Ureter (tissue), 1 donor: Measurements from ENCODE around the gene AMBRA1. TPM values are rescaled to one million over a fixed set of nuclear protein-coding genes. Genes with fewer than 3 reads are reported as not detected.

Experiments
- DNase-seq: peaks from one replicate; pipeline ENCODE4 v3.0.0-alpha.2; 2020; ENCODE audit warnings: low spot score
- total RNA-seq: library from RNA; stranded (reverse); gene quantifications from one replicate; pipeline ENCODE4 v1.2.4, GENCODE V29; 2023
- donor health status: DM: yes; HTN: yes; CAD: no.

The AMBRA1 gene
- total RNA-seq, 1 donor from 2014 or later, result 56.0 TPM

DNA sequence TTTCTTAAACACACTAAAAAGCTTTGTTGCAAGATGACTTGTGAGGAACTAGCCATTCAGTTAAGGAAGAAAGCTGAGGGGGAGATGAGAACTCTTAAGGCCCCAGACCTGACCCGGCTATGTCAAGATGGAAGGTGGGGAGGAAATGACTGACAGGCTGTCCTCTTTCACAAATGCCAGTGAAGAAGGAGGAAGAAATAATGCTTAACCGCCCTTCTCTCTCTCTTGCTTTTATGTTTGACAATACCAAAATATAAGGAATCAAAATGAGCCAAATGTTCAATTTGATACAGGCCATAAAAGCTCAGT, 87.4 kb downstream of the AMBRA1 start:
- no peak for DNase-seq

DNA sequence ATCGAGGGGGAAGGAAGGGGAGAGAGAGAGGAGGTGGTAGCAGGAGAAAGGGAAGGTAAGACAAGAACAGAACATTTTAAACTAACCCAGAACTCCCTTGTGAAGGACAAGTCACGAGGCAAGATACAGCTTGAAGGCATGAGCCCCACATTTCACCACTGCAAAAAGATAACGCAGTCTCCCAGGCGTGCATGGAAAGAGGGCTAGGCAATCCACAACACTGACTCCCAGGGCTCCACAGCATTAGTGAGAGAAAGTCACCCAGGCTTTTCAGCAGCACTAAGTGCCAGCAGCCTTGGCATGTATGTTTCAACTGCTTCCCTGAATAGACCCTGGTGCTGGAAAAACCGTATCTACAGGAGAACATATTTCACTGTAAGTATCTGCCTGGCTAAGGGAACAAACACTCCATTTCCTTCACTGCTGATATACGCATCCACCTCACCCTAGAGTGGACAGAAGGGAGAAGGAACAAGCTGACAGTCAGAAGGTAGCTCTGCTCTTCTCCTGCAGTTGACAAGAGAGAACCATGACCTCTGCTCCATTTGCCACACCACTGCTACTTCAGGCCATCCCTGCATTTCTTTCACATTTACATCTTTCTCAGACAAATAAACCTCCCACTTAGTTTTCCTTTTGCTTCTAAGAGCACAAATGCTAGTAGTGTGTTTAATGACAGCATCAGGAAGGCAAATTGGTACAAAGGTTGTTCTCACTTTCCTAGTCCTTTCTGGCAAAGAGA, 87.9 kb downstream of the AMBRA1 start:
- DNase-seq, result no peak

DNA sequence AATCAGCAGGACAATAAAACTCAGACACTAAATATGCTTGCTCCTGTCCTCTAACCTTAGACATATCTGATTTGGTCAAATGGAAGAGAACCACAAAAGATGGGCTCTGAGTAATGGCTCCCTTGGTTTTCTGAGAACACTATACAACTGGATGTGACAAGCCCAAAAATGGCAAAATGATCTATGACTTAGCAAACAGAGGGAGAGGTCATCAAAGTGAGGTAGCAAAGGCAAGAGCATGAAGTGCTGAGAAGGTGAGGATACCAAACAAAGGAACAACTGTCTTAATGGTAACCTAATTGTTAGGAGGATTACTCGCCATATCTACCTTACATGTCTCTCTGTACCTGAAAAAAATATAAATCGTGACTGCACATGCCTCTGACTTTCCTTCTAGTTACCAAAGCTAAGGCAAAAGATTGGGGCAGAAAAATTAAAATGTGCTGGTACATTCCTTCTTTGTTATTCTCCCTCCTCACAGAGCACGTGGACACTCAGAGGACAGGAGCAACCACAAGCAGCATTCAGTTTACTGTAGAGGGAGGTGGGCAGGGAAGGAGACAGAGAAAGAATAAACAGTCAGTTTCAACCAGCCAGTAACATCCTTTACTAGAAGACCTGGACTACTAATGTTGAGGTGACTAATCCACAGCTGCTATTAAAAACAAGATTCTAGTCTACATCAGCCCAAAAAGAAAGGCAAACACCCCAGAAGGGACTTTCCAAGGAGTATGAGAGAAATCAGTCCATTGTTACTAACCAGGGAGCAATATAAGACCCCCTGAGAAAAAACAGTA, 88.8 kb downstream of the AMBRA1 start:
- no peak for DNase-seq

DNA sequence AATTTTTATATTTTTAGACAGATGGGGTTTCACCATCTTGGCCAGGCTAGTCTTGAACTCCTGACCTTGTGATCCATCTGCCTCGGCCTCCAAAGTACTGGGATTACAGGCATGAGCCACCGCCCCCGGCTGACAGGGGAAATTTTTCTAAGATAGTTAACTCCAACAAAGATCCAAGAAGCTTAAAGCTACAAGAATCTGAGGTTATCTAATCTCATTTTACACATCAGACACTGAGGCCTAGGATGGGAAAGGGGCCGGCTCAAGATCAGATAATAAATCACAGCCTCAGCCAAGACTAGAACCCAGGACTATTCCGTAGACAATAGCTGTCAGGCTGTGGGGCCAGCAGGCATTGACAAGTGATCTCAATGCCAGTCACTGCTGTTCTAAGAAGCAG, 94.0 kb downstream of the AMBRA1 start:
- no peak for DNase-seq

DNA sequence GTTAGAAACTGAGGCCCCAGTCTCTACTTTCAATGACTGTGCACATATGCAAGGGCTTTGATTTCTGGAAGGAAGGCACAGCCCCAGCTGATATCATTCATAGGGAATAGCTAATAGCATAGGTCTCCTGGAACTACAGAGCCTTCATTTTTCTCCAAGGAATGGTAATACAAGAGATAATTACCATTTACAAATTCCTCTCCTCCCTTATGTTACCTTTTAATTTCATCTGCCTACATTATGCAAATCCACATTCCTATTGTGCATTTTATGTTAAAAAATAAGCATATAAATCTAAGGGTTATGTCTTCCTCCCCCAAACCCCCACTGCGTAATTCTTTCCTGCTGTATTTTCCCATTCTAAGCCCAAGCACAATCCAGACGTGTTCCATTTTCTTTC, 94.9 kb downstream of the AMBRA1 start:
- DNase-seq, result no peak

DNA sequence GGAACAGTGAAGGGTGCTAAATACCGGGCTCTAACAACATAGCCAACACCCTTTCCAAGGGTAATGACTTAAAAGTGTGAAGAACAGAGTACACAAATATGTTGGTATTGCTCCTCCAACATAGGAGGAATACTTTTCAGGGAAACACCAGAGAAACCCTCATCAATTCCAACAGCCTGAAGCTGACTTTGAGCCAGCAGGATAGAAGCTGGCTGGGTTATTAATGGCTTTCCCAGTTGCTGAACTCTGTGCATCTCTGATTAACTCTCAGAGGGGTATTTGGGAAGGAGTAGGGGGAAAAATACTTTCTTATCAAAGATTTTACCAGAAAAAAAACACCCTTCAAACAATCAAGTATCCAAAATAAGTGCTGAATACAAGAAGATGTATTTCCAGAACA, 95.6 kb downstream of the AMBRA1 start:
- no peak for DNase-seq

DNA sequence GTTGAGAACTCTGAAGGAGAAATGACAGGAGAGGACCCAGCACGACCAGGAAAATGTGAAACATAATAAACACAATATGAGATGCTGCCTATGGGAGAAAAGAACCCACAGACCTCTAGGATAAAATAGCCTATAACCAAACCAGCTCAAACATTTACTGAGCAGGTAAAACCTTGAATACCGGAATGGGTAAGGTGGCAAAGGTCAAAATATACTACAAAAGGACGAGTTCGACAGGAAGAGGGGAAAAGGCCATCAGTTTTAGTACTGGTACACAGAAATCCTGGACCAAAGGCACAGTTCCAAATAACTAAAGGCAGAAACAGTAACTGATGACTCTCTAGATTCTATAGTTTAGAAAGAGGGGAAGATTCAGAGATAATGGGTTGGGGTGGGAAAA, 96.3 kb downstream of the AMBRA1 start:
- DNase-seq, result no peak

DNA sequence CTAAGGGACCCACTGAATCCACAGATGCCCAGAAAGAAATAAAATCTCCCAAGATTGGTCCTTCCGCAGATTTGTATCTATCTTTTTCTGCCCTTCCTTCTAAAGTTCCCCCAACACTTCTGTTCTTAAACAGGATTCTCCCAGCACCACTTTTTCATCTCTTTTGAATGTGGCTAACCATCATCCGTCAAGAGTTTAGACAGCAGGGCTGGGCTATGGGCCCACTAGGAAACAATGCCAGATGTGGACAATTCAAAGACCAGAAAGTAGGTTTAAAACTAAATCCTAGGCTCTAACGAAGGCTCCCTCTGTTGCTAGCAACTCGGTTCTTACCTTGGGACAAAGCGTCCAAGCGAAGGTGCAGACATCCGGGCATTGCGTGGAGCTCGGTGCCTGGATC, 100.0 kb downstream of the AMBRA1 start:
- DNase-seq, result no peak

DNA sequence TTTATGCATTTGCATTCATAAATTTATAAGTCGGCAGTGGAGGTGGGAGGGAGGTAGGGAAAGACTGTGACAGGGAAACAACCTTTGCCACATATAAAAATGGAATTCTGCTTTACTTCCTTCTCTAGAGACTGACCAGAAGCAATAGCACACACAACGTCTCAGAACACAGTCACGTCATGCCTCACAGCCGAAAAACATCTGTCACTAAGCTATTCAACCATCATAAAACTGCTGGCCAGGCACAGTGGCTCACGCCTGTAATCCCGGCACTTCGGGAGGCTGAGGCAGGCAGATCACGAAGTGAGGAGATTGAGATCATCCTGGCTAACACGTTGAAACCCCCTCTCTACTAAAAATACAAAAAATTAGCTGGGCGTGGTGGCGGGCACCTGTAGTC, 101.3 kb downstream of the AMBRA1 start:
- DNase-seq, result no peak

DNA sequence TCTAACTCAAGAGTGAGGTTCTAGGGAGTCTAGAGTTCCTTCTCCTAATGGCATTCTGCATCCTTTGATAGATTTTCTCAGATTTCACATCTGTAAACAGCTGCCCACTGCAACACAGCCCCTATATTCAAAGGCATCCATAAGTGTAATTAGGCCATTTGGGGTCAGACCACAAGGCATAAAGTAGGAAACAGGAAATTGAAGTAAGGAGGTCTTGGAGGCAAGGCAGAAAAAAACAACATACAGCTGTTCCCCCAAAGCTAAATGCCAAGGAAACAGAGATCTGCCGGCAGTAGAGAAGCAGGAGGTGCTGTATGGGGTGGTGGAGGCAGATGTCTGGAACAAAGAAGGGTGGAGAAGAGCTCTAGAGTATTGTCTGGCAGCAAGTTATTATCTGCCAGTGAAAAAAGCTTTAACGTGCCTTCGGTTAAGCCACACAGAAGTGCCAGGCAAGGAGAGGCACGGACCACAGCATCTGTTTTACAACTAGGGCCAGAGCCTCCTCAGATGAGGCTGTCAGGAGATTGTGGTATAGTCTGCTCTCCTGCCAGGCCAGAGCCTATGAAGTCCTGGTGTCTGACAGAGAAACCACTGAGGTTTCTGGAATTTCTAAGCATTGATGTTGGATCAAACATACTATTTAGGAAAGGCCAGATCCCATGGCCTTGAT, 102.0 kb downstream of the AMBRA1 start:
- DNase-seq, result no peak

DNA sequence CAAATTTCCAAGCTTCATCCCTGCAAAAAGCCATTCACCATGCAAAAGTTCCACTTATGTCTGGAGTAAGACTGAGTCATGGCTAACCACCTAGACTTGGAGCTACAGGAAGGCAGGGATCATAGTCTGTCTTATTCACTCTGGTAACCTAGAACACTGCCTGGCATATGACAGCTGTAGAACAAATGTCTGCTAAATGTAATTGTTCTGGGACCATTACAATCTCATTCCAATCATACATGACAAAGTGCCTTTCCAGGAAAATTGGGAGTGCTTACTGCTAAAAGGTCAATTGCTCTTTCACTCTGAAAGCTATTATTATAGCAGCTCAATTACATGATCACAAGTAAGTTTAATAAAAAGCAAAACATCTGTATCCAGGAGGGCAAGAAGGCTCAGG, 103.2 kb downstream of the AMBRA1 start:
- no peak for DNase-seq

DNA sequence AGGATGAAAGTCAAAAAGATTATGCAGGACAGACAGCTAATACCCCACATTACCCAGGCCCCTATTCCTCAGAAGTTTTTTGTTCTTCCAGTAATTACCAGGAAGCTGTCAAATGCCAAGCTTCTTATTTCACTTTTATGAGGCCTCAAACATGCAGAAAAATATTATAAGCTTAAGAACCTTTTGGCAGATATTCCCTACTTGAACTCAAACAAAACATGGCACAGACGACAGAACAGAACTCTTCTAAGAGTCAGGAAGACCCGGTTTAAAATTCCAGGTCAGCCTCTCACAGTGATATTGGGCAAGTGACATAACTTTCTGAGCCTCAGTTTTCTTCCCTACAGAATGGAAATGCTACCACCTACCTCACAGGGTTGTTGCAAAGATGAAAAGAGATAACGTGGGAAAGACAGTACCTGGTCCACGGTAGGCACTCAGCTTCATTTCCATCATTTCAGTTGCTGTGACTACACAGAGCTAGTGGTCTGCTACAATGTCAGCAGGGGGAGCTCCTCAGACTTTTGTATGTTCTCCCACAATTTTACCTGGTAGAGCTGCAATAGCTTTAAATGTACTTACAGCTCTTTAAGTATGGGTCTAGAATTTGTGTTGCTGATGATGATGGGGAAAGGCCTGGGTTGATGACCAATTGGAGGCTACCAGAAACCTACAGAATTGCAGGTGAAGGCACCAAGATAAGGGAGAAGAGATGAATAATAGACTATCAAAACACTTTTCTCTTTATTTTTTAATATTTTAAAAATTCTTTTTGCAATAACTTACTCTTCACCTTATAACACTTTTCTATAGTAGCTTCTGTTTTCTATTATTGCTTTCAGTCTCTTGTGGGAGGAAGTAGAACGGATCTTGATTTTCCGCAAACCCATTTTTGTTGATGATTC, 103.9 kb downstream of the AMBRA1 start:
- DNase-seq, result no peak

DNA sequence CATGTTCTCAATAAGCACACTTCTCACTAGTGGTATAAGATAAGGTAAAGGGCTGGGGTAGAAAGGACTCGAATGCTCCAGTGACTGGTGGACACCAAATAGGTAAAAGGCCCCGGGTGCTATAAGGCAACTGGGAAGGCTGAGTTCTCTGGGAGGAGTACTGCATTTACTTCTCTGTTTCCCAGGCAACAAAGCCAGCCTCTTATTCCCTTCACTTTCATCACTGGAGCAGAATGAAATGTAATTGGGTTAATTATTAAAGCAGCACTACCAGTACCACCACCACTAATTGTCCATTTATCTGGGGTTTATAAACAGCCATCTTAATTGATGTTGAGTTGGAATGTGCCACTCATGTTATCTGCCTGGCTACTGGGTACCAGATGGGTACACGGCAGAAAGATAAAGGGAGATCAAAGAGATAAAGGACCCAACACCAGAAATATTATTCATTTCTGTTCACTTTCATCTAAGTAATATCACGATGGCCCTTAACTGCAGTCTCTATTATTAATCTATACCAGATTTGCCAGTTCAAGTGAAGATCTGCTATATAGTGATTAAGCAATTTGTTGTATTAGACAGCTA, 107.9 kb downstream of the AMBRA1 start:
- DNase-seq, result no peak

DNA sequence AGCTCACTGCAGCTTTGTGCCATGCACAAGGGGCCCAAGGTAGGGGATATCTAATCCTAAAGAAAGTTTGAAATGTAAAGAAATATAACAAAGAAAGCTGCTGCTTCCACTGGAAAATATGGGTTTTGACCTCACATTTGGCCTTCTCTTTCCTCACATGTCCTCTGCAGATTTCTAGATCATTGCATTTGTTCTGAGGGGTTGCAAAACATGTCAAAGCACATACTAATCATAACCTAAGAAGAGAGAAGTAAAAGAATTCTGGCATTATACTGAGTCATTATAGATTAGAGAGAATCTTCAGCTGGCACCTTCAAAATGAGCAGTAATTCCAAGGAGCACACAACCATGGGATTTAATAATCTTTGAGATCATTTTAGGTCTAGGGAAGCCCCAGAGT, 109.7 kb downstream of the AMBRA1 start:
- no peak for DNase-seq

DNA sequence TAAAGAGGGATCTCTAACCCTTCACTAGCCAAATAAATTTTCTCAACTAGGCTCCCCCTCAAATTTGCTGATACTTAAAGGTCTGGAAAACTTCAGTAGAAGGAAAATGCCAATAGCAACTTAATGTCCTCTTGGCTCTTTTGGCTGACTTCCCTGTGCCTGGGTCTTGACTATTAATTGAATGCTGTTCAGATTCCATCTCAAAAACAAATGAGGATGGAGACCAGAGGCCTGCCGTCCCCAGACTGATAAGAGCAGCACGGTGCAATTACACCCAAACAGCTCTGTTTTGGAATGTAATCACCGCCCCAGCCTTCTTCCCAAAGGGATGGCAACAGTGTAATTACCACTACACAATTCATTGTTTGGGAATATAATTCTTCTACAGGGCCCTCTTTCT, 112.9 kb downstream of the AMBRA1 start:
- no peak for DNase-seq

DNA sequence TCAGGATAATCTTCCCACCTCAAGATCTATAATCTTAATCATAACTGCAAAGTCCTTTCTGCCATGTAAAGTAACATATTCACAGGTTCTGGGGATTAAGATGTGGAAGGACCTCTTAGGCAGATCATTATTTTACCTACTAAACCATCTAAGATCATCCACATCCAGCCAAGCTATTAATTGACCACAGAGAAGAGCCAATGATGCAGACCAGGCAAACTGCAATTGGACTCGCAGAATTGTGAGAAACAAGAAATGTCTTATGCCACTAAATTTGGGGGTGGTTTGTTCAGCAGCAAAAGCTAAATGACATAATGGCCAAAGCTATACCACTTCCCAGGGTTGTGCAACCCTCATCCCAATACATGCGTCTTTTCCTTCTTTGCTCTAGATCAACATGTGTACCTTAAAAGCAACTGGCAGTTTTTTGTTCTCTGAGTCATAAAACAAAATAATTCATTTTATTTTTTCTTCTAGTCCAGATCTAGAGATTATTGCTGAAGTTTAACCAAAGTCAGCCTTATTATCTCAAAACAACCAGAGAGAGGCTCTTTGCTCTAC, 113.6 kb downstream of the AMBRA1 start:
- DNase-seq, result no peak

DNA sequence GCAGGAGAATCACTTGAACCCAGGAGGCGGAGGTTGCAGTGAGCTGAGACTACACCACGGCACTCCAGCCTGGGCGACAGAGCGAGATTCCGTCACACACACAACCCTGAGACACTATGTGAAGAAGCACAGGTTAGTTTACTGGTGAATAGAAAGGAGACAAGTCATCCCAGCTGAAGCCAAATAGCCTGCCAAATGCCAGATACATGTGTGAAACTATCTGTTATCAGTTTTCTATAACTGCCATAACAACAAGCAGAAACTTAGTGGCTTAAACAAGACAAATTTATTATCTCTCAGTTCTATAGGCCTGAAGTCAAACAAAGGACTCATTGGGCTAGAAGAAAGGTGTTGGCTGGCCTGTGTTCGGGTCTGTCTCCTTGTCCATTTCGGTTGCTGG, 114.2 kb downstream of the AMBRA1 start:
- DNase-seq, result no peak

DNA sequence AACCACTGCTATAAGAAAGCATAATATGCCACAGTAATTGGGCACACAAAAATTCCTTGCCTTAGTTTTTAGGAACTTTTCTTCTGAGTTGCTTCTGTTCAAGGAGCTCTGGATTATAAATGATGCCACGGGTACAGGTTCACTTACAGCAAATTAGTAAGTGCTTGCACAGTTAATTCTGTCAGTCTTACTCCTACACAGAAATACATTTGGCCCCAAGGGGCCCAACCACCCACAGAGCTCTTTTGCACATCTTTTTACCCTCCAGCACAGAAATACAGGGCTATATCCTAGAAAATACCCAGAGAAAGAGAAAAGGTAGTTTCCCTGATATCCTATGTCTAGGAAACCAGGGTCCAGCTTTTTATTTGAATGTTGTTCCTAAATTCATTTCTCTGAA, 115.6 kb downstream of the AMBRA1 start:
- DNase-seq, result no peak

DNA sequence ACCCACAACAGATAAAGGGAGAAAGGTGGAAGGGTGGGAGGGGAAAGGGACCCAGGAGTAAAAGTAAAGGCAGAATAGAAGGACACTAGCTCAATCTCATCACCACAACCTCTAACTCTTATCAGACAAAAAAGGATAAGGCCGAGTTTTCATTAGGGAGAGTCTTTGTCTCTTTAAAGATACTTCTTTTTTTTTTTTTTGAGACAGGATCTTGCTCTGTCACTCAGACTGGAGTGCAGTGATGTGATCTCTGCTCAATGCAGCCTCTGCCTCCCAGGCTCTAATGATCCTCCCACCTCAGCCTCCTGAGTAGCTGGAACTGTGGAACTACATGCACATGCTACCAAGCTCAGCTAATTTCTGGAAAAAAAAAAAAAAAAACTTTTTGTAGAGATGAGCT, 116.7 kb downstream of the AMBRA1 start:
- no peak for DNase-seq

DNA sequence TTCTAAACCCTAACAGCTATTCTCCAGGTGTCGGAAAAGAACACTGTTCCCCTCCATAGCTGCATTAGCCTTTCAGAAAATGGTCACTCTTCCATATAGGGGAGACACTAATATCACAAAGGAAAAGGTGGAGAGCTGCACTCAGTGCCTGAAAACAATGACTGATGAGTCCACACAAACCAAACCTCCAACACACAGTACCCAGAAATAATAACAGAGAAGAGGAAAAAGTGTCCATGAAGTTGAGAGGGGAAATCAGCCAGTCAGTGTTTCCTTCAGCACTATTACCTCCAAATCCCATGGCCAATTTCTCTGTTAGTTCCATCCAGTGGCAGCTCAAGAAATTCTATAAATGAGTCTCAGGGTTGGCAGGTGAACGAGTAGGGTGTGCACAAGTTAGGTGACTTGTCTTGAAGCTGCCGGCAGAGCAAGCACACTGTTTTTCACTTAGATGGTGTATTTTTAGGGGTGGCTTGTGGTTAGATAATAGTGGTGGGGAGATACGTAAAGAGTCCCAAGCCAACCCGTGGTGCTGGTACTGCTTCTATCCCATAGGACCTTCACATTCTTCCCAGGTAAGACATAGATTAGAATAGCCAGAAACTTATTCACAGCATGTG, 117.8 kb downstream of the AMBRA1 start:
- no peak for DNase-seq
